Measurements from ENCODE around the gene SLC13A5. TPM values are rescaled to one million over a fixed set of nuclear protein-coding genes. Genes with fewer than 3 reads are reported as not detected.

The SLC13A5 gene
- total RNA-seq, 3 donors from 2014 or later: 0.32 TPM; not detected in 2

DNA sequence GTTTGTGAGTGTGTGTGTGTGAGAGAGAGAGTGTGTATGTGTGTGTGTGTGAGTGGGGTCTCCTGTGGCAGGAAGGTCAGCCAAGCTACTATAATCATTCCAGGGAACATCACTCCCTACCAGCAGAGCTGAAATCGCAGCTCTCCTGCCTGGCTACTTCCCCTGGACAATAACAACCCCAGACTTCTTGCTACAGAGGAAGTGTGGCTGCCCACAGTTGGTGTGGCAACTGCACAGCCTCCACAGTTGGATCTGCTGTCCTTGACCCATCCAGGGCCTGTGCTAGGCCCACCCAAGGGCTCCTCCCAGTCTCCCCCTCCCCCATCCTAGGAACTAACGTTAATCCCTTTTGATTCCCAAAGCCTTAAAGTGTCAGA lies 1.5 kb downstream of the SLC13A5 start:
- Histone ChIP-seq H3K9me3 (peaks cover 0 to 8% of the 10 kb centered on the region in 2 donors), H3K27me3 (peaks cover 0 to 13% of the 10 kb centered on the region in 2 donors), H3K36me3 (no peaks in the 10 kb centered on the region), H3K27ac (peak overlapping the region; percentile 70 to 78), H3K4me1 (peaks cover 8 to 11% of the 10 kb centered on the region in 2 donors), H3K4me3 (no peak overlapping the region)
- DNase-seq (ENCODE audit: low spot score in 2 of 2): no peak
- intact Hi-C loops (cut with DNase I; ENCODE audit: low total_unique reads): no loop called here
- no peak for TF ChIP-seq POLR2AphosphoS5 (IDR thresholded peaks at IDR 0.05)
- no peak for TF ChIP-seq POLR2A (IDR thresholded peaks at IDR 0.05)
- TF ChIP-seq, protein P1, sequence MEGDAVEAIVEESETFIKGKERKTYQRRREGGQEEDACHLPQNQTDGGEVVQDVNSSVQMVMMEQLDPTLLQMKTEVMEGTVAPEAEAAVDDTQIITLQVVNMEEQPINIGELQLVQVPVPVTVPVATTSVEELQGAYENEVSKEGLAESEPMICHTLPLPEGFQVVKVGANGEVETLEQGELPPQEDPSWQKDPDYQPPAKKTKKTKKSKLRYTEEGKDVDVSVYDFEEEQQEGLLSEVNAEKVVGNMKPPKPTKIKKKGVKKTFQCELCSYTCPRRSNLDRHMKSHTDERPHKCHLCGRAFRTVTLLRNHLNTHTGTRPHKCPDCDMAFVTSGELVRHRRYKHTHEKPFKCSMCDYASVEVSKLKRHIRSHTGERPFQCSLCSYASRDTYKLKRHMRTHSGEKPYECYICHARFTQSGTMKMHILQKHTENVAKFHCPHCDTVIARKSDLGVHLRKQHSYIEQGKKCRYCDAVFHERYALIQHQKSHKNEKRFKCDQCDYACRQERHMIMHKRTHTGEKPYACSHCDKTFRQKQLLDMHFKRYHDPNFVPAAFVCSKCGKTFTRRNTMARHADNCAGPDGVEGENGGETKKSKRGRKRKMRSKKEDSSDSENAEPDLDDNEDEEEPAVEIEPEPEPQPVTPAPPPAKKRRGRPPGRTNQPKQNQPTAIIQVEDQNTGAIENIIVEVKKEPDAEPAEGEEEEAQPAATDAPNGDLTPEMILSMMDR (IDR thresholded peaks at IDR 0.05): no peak

DNA sequence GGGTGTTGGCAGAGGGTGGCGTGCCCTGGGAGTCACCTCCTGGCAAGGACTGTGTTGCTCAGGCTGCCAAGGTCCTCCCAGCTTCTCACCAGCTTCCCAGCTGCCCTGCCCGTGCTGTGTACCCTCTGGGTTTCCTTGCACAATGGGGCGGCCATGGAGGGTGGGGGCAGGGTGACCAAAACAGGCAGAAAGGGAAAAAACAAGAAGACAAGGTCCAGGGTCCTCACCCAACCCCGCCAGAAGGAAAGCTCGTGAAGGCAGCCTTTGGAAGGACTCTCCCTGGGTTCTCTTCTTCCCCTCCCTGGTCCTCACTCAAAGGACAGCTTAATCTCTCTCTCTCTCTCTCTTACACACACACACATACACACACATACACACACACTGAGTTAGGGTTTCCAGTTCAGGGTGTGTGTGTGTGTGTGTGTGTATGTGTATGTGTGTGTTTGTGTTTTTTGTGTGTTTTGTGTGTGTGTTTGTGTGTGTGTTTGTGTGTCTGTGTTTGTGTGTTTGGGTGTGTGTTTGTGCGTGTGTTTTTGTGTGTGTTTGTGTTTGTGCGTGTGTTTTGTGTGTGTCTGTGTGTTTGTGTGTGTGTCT lies 2.0 kb downstream of the SLC13A5 start:
- TF ChIP-seq, protein P1 (IDR thresholded peaks at IDR 0.05): no peak
- TF ChIP-seq POLR2AphosphoS5 (IDR thresholded peaks at IDR 0.05): no peak
- no peak for TF ChIP-seq POLR2A (IDR thresholded peaks at IDR 0.05)
- Histone ChIP-seq H3K27ac (peak overlapping the region; percentile 70 to 78), H3K27me3 (peaks cover 0 to 13% of the 10 kb centered on the region in 2 donors), H3K9me3 (peaks cover 0 to 8% of the 10 kb centered on the region in 2 donors), H3K36me3 (no peaks in the 10 kb centered on the region), H3K4me3 (no peak overlapping the region), H3K4me1 (peaks cover 8 to 11% of the 10 kb centered on the region in 2 donors)
- peak in 1 of 2 donors; percentile 68 for DNase-seq (ENCODE audit: low spot score in 2 of 2)
- intact Hi-C loops (cut with DNase I; ENCODE audit: low total_unique reads): no loop called here

DNA sequence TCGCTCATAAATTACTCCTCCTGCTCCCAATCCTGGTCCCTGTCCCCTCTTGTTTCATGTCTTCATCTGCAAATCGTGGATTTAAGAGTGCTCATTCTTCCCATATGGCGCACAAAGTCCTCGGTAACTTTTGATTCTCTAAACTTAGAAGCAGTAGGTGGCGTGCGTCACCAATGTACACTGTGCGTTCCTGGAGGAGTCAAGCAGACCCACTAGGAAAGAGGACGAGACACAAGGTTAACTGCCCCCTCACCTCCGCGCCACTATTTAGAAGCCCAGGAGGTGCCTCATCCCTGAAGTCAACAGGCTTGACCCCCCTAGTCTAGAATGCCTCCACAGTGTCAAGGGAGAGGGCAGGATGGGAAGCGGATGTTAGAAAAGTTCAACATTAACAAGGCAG lies 2.9 kb downstream of the SLC13A5 start:
- no peak for DNase-seq (ENCODE audit: low spot score in 2 of 2)
- Histone ChIP-seq H3K27ac (no peak overlapping the region), H3K36me3 (no peaks in the 10 kb centered on the region), H3K4me3 (no peak overlapping the region), H3K9me3 (peaks cover 0 to 8% of the 10 kb centered on the region in 2 donors), H3K4me1 (peaks cover 8 to 11% of the 10 kb centered on the region in 2 donors), H3K27me3 (peaks cover 0 to 13% of the 10 kb centered on the region in 2 donors)
- intact Hi-C loops (cut with DNase I; ENCODE audit: low total_unique reads): no loop called here
- TF ChIP-seq POLR2AphosphoS5 (IDR thresholded peaks at IDR 0.05) (no peak), POLR2A (IDR thresholded peaks at IDR 0.05) (no peak)
- TF ChIP-seq, protein P1 (IDR thresholded peaks at IDR 0.05): no peak

DNA sequence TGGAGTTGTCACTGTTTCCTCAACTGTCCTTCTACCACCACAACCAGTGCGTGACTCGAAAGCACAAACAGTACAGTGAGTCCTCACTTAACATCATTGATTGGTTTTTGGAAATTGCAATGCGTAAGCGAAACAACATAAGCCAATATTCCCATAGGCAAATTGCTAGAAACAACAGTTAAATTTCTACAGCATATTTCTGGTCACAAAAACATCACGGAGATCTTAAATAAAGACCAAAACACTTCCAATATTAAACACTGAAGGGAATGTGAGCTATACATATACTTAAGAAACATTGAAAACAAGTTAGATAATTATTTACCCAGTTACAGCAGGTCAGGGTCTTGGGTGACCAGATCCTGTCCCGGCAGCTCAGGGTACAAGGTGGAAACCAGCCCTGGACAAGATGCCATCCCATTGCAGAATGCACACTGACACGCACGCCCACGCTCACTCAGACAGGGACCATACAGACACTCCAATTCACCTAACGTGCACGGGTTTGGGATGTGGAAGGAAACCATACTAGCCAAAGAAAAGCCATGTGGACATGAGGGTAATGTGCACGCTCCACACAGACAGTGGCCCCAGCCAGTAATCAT lies 4.7 kb downstream of the SLC13A5 start:
- intact Hi-C loops (cut with DNase I; ENCODE audit: low total_unique reads): loop anchor here (5.0 kb wide), 1 partner anchor 631 kb away; no protein-coding TSS in a partner anchor
- no peak for DNase-seq (ENCODE audit: low spot score in 2 of 2)
- TF ChIP-seq POLR2AphosphoS5 (IDR thresholded peaks at IDR 0.05) (no peak), POLR2A (IDR thresholded peaks at IDR 0.05) (no peak)
- TF ChIP-seq, protein P1 (IDR thresholded peaks at IDR 0.05): no peak
- no peak overlapping the region for H3K4me3 ChIP-seq
- no peak overlapping the region for H3K27ac ChIP-seq
- no peaks in the 10 kb centered on the region for H3K9me3 ChIP-seq
- no peaks in the 10 kb centered on the region for H3K36me3 ChIP-seq
- H3K27me3 ChIP-seq: peaks cover 0 to 9% of the 10 kb centered on the region in 2 donors
- peaks cover 8 to 10% of the 10 kb centered on the region in 2 donors for H3K4me1 ChIP-seq

DNA sequence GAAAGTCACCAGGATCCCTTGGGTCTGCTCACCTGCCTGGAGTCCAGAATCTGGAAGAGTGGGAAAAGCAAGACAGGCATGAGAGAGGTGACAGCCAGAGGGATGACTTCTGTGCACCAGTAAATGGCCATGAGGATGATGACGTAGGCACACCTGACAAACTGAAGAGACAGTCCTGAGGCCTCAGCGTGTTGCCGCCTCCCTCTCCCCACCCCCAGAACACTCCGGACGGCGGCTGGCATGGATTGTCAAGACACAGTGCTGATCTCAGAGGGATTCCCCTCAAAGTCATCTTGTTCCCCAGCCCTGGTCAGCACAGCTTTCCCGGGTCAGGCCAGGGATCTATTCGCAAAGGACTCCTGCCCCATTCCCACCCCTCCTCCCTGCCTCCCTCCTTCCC lies 6.2 kb downstream of the SLC13A5 start:
- no peak for DNase-seq (ENCODE audit: low spot score in 2 of 2)
- TF ChIP-seq POLR2A (IDR thresholded peaks at IDR 0.05) (no peak), POLR2AphosphoS5 (IDR thresholded peaks at IDR 0.05) (no peak)
- H3K27ac ChIP-seq: no peak overlapping the region
- intact Hi-C loops (cut with DNase I; ENCODE audit: low total_unique reads): loop anchor here (5.0 kb wide), 1 partner anchor 630 kb away; no protein-coding TSS in a partner anchor
- H3K9me3 ChIP-seq: no peaks in the 10 kb centered on the region
- no peak overlapping the region for H3K4me3 ChIP-seq
- H3K27me3 ChIP-seq: no peaks in the 10 kb centered on the region
- H3K4me1 ChIP-seq: peaks cover 0 to 1% of the 10 kb centered on the region in 2 donors
- H3K36me3 ChIP-seq: no peaks in the 10 kb centered on the region
